Effector memory CD8-positive, alpha-beta T cell (primary cell): ENCODE data around the gene ROCK2.
A peak's percentile ranks its signal among the peaks of the same experiment; 100 is the strongest.

Experiments used
- ATAC-seq: fragments of 150-1000 bp; cut with Tn5 transposase; replicated peaks from 2 replicates; pipeline ENCODE4 v1.10.0; 2021; ENCODE audit warnings: mild to moderate bottlenecking, moderate library complexity
- DNase-seq, 3 experiments: peaks; one replicate each; pipeline ENCODE4 v3.0.0; 2021
- H3K27ac Mint-ChIP-seq, 2 donors: one replicate each; pipeline ENCODE4 v1.8.0; 2022; ENCODE audit warnings: mild to moderate bottlenecking in 2 of 2, mixed read lengths in 2 of 2, moderate library complexity in 2 of 2
- H3K27me3 Mint-ChIP-seq, 2 donors: one replicate each; pipeline ENCODE4 v1.8.0; 2022; ENCODE audit warnings: mixed read lengths in 2 of 2
- H3K36me3 Mint-ChIP-seq: one replicate; pipeline ENCODE4 v1.8.0; 2022; ENCODE audit warnings: mild to moderate bottlenecking, moderate library complexity, mixed read lengths; ENCODE audit not compliant: insufficient read depth
- H3K4me1 Mint-ChIP-seq, 2 donors: one replicate each; pipeline ENCODE4 v1.8.0; 2022; ENCODE audit warnings: low read depth in 2 of 2, mixed read lengths in 2 of 2
- H3K4me3 Mint-ChIP-seq, 2 donors: one replicate each; pipeline ENCODE4 v1.8.0; 2022; ENCODE audit warnings: mild to moderate bottlenecking in 2 of 2, mixed read lengths in 2 of 2, moderate library complexity in 2 of 2
- H3K9me3 Mint-ChIP-seq, 2 donors: one replicate each; pipeline ENCODE4 v1.8.0; 2022; ENCODE audit warnings: mixed read lengths in 2 of 2

ROCK2 gene

GRCh38 chr2:11154923-11155380 lies 189.5 kb downstream of the ROCK2 start:
- Mint-ChIP-seq H3K4me1 (peaks cover 21 to 23% of the 10 kb centered on the region in 2 donors), H3K27ac (peak overlapping the region; percentile 86 to 87), H3K27me3 (no peaks in the 10 kb centered on the region), H3K36me3 (peaks cover 8% of the 10 kb centered on the region), H3K4me3 (peak overlapping the region; percentile 78 to 88), H3K9me3 (no peaks in the 10 kb centered on the region)
- ATAC-seq: peak; percentile 86
- peak; percentile 94 to 98 (median 95) for DNase-seq

- Mint-ChIP-seq H3K4me1 (peaks cover 15 to 22% of the 10 kb centered on the region in 2 donors), H3K27me3 (no peaks in the 10 kb centered on the region), H3K9me3 (no peaks in the 10 kb centered on the region), H3K4me3 (peak overlapping the region; percentile 78 to 88), H3K27ac (peak overlapping the region; percentile 86 to 87), H3K36me3 (peaks cover 8% of the 10 kb centered on the region)
- ATAC-seq (no peak), DNase-seq (no peak)
Measured at GRCh38 chr2:11154016-11154922, 190.2 kb downstream of the ROCK2 start.

GRCh38 chr2:11152591-11152990 lies 191.8 kb downstream of the ROCK2 start:
- H3K36me3 Mint-ChIP-seq: peaks cover 8% of the 10 kb centered on the region
- no peak overlapping the region for H3K4me3 Mint-ChIP-seq
- H3K4me1 Mint-ChIP-seq: peaks cover 11 to 16% of the 10 kb centered on the region in 2 donors
- no peaks in the 10 kb centered on the region for H3K9me3 Mint-ChIP-seq
- H3K27ac Mint-ChIP-seq: no peak overlapping the region
- ATAC-seq (no peak), DNase-seq (no peak)
- H3K27me3 Mint-ChIP-seq: no peaks in the 10 kb centered on the region

DNA sequence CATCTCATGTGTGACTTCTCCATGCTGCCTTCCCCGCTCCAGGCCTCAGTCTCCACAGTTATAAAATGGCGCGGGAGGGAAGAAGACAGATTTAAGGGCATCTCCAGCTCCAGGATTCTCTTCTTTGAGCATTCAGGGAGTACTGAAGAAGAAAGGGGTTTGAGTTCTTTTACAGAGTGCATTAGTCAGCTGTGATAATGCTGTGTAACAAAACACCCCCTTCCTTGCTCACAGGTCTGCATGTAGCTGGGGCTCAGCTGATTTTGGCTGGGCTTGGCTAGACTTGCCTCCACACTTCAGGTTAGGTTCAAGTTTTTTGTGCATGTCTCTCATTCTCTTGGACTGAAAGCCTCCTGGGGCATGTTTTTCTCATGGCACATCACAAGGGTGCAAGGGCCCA lies 197.2 kb downstream of the ROCK2 start:
- no peak overlapping the region for H3K4me3 Mint-ChIP-seq
- H3K27me3 Mint-ChIP-seq: peaks cover 18 to 29% of the 10 kb centered on the region in 2 donors
- no peak for ATAC-seq
- no peak for DNase-seq
- H3K9me3 Mint-ChIP-seq: no peaks in the 10 kb centered on the region
- no peak overlapping the region for H3K27ac Mint-ChIP-seq
- H3K4me1 Mint-ChIP-seq: no peaks in the 10 kb centered on the region
- no peaks in the 10 kb centered on the region for H3K36me3 Mint-ChIP-seq

GRCh38 chr2:11146076-11146475 lies 198.4 kb downstream of the ROCK2 start:
- H3K27ac Mint-ChIP-seq: no peak overlapping the region
- no peaks in the 10 kb centered on the region for H3K4me1 Mint-ChIP-seq
- H3K4me3 Mint-ChIP-seq: no peak overlapping the region
- ATAC-seq: no peak
- H3K9me3 Mint-ChIP-seq: no peaks in the 10 kb centered on the region
- H3K27me3 Mint-ChIP-seq: peaks cover 30 to 41% of the 10 kb centered on the region in 2 donors
- DNase-seq: no peak
- no peaks in the 10 kb centered on the region for H3K36me3 Mint-ChIP-seq

DNA sequence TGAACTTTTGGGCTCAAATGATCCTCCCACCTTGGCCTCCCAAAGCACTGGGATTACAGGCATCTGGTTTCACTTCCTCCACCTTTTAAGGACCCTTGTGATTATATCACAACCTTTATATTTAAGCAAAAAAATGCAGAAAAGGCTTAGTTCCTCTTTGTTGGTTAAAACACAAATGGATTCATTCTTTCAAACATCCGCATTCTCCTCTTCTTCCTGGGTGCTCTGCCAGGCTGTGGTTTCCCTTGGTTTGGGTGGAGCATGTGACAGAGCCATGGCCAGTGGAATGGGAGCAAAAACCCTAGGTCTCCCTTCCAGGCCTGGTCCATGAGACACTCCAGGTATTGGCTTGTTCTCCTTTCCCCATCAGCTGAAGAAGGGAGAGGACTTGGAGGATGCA lies 199.1 kb downstream of the ROCK2 start:
- H3K9me3 Mint-ChIP-seq: no peaks in the 10 kb centered on the region

GRCh38 chr2:11144738-11145079 lies 199.7 kb downstream of the ROCK2 start:
- DNase-seq (no peak), ATAC-seq (no peak)
- Mint-ChIP-seq H3K9me3 (no peaks in the 10 kb centered on the region), H3K4me1 (no peaks in the 10 kb centered on the region), H3K4me3 (no peak overlapping the region), H3K27ac (no peak overlapping the region), H3K36me3 (no peaks in the 10 kb centered on the region), H3K27me3 (peaks cover 30 to 46% of the 10 kb centered on the region in 2 donors)

More for the DNA sequence above, 199.1 kb downstream of the ROCK2 start:
- DNase-seq (no peak), ATAC-seq (no peak)
- Mint-ChIP-seq H3K27ac (no peak overlapping the region), H3K36me3 (no peaks in the 10 kb centered on the region), H3K4me3 (no peak overlapping the region), H3K27me3 (peaks cover 30 to 46% of the 10 kb centered on the region in 2 donors), H3K4me1 (no peaks in the 10 kb centered on the region)

DNA sequence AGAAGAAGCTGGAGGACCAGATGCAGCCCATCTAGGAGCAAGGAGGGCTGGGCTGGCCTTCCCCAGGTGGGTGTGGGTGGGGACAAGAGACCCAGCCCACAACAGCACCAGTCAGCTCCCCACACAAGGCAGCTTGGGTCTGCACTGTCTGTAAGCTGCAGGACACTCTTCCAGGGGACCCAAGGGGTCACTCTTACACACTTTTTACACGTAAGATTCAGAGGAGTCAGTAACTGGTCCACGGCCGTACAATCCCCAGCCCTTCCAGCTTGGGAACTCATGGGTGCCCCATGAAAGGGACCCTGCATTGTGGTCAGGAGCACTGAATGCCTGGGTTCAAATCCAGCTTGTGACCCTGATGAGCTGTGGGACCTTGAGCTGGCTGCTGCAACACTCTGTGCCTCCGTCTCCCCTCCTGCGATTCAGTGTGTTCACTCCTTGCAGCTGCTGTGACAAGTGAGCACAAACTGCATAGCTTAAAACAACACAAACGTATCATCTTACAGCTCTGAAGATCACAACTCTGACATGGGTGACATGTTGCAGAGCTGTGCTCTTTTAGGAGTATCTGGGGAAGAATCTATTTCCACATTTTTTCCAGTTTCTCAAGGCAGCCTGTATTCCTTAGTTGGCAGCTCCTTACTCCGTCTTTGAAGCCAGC lies 200.2 kb downstream of the ROCK2 start:
- H3K36me3 Mint-ChIP-seq: no peaks in the 10 kb centered on the region
- no peak overlapping the region for H3K27ac Mint-ChIP-seq
- peaks cover 30 to 46% of the 10 kb centered on the region in 2 donors for H3K27me3 Mint-ChIP-seq
- DNase-seq: no peak
- H3K9me3 Mint-ChIP-seq: no peaks in the 10 kb centered on the region
- no peak for ATAC-seq
- H3K4me1 Mint-ChIP-seq: no peaks in the 10 kb centered on the region
- no peak overlapping the region for H3K4me3 Mint-ChIP-seq

- no peaks in the 10 kb centered on the region for H3K9me3 Mint-ChIP-seq
- no peak overlapping the region for H3K27ac Mint-ChIP-seq
- DNase-seq (no peak), ATAC-seq (no peak)
- no peaks in the 10 kb centered on the region for H3K4me1 Mint-ChIP-seq
- peaks cover 30 to 50% of the 10 kb centered on the region in 2 donors for H3K27me3 Mint-ChIP-seq
- H3K36me3 Mint-ChIP-seq: no peaks in the 10 kb centered on the region
- H3K4me3 Mint-ChIP-seq: no peak overlapping the region
Measured at GRCh38 chr2:11142987-11143386, 201.4 kb downstream of the ROCK2 start.

DNA sequence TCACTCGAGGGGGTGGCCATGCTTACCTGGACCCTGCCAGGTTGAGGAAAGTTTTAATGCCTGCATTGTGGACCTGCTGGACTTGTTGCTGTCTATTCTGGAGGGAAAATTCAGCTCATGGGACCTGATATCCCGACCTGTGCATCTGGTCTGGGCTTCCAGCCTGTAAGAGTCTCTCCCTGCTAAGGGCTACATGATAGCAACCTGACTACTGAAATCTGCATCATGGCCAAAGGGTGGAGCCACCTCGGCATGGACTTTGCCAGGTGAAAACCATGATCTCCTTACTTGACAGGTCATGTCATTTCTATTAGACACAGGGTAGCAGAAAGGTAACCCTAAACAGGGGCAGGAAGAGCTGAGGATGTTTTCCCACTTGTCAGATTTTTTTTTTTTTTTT lies 202.1 kb downstream of the ROCK2 start:
- ATAC-seq: no peak
- no peaks in the 10 kb centered on the region for H3K4me1 Mint-ChIP-seq
- H3K27me3 Mint-ChIP-seq: peaks cover 30 to 55% of the 10 kb centered on the region in 2 donors
- no peak for DNase-seq
- no peak overlapping the region for H3K27ac Mint-ChIP-seq
- H3K36me3 Mint-ChIP-seq: no peaks in the 10 kb centered on the region
- H3K4me3 Mint-ChIP-seq: no peak overlapping the region
- H3K9me3 Mint-ChIP-seq: no peaks in the 10 kb centered on the region

GRCh38 chr2:11141319-11141718 lies 203.1 kb downstream of the ROCK2 start:
- no peaks in the 10 kb centered on the region for H3K36me3 Mint-ChIP-seq
- no peak overlapping the region for H3K4me3 Mint-ChIP-seq
- no peak overlapping the region for H3K27ac Mint-ChIP-seq
- no peaks in the 10 kb centered on the region for H3K4me1 Mint-ChIP-seq
- ATAC-seq: no peak
- no peaks in the 10 kb centered on the region for H3K9me3 Mint-ChIP-seq
- no peak for DNase-seq
- peaks cover 34 to 62% of the 10 kb centered on the region in 2 donors for H3K27me3 Mint-ChIP-seq

DNA sequence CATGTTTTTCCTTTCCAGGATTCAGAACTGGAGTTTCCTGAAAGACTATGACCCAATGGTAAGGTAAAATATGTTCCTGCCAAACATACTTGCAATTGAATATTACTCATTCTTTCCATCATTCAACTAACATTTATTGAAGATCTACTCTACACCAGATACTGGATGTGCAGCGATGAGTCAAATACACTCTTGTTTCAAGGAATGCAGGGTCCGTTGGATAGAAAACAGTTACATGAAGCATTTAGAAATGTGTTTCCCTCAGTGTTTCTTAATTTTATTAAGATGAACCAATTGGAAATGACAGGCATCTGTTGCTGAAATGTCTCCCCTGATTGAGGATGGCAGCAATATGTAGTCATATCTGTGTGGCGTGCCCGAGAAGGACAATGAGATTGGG lies 203.9 kb downstream of the ROCK2 start:
- H3K27me3 Mint-ChIP-seq: peaks cover 39 to 69% of the 10 kb centered on the region in 2 donors
- DNase-seq: no peak
- H3K9me3 Mint-ChIP-seq: no peaks in the 10 kb centered on the region
- no peak overlapping the region for H3K27ac Mint-ChIP-seq
- no peak overlapping the region for H3K4me3 Mint-ChIP-seq
- no peak for ATAC-seq
- H3K36me3 Mint-ChIP-seq: peaks cover under 1% of the 10 kb centered on the region
- no peaks in the 10 kb centered on the region for H3K4me1 Mint-ChIP-seq

DNA sequence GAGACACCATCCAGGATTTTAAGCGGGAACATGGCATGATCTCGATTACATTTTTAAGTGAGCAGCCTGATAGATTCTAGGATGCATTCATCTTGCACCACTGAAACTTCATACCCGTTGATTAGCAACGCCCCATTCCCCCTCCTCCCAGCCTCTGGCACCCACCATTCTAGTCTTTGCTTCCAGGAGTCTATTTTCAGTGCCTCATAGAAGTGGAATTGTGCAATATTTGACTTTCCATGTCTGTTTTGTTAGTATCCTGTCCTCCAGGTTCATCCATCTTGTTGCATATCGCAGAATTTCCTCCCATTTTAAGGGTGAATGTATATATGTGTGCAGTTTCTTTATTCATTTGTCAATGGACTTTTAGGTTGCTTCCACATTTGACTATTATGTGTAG lies 210.1 kb downstream of the ROCK2 start:
- Mint-ChIP-seq H3K27ac (no peak overlapping the region), H3K36me3 (peaks cover 12% of the 10 kb centered on the region), H3K27me3 (peaks cover 9 to 23% of the 10 kb centered on the region in 2 donors), H3K4me1 (peaks cover 18 to 19% of the 10 kb centered on the region in 2 donors), H3K9me3 (no peaks in the 10 kb centered on the region), H3K4me3 (no peak overlapping the region)
- no peak for ATAC-seq
- no peak for DNase-seq

- DNase-seq (no peak), ATAC-seq (no peak)
- Mint-ChIP-seq H3K9me3 (no peaks in the 10 kb centered on the region), H3K27me3 (peaks cover 9 to 23% of the 10 kb centered on the region in 2 donors), H3K4me3 (no peak overlapping the region), H3K36me3 (peaks cover 12% of the 10 kb centered on the region), H3K4me1 (peaks cover 18 to 19% of the 10 kb centered on the region in 2 donors), H3K27ac (no peak overlapping the region)
Measured at GRCh38 chr2:11133936-11134320, 210.5 kb downstream of the ROCK2 start.
